NCI-H2107 (cell line): ENCODE data around the gene CCDC61.
A peak's percentile ranks its signal among the peaks of the same experiment; 100 is the strongest.

Experiments
- DNase-seq: peaks from one replicate; lab custom pipeline; 2025; lab: John Stamatoyannopoulos, UW

The CCDC61 gene

GRCh38 chr19:45994998-45995714, at the start of gene CCDC61:
CCDC61 (plus strand) TSS chr19:45995467; CDS start chr19:46003019, 7,552 bp downstream.
- DNase-seq = peak; percentile 98

GRCh38 chr19:45947926-45948325, 47.3 kb upstream of the CCDC61 start:
- DNase-seq = no peak

- DNase-seq = no peak
Observed at GRCh38 chr19:45952341-45952685, 43.0 kb upstream of the CCDC61 start.

- no peak for DNase-seq
Observed at GRCh38 chr19:45952686-45953505, 42.4 kb upstream of the CCDC61 start.

GRCh38 chr19:45953676-45954075, 41.6 kb upstream of the CCDC61 start:
- DNase-seq = no peak

GRCh38 chr19:45954156-45954555, 41.1 kb upstream of the CCDC61 start:
- DNase-seq = no peak

GRCh38 chr19:45955905-45956608, 39.2 kb upstream of the CCDC61 start:
- no peak for DNase-seq

GRCh38 chr19:45958320-45958719, 36.9 kb upstream of the CCDC61 start:
- no peak for DNase-seq

- no peak for DNase-seq
Observed at GRCh38 chr19:45958769-45959516, 36.3 kb upstream of the CCDC61 start.

GRCh38 chr19:45959517-45960025, 35.7 kb upstream of the CCDC61 start:
- DNase-seq = no peak

- no peak for DNase-seq
Observed at GRCh38 chr19:45960595-45961235, 34.6 kb upstream of the CCDC61 start.

GRCh38 chr19:45962021-45962420, 33.2 kb upstream of the CCDC61 start:
- DNase-seq = no peak

- DNase-seq = no peak
Observed at GRCh38 chr19:45967246-45967645, 28.0 kb upstream of the CCDC61 start.

GRCh38 chr19:45968626-45969025, 26.6 kb upstream of the CCDC61 start:
- DNase-seq = no peak

GRCh38 chr19:45969676-45970075, 25.6 kb upstream of the CCDC61 start:
- no peak for DNase-seq

GRCh38 chr19:45971260-45971902, 23.9 kb upstream of the CCDC61 start:
- DNase-seq = no peak

GRCh38 chr19:45972081-45972946, 23.0 kb upstream of the CCDC61 start:
- DNase-seq = no peak

- no peak for DNase-seq
Observed at GRCh38 chr19:45972947-45973540, 22.2 kb upstream of the CCDC61 start.

GRCh38 chr19:45973553-45974338, 21.5 kb upstream of the CCDC61 start, which contains the start of gene NOVA2:
NOVA2 (minus strand) TSS chr19:45973865; CDS start chr19:45973351, 514 bp downstream.
- DNase-seq = peak; percentile 60
